Activated CD8-positive, alpha-beta memory T cell treated with anti-CD3 and anti-CD28 coated beads, Interleukin-2, amount 50 U/mL, for 24 hours (primary cell): ENCODE measurements around the gene STK32C.
"Not testable (repeated sequence)": the region's sequence is repeated elsewhere in the genome, so short reads cannot be mapped to it uniquely, and the experiment has no call there.

Source experiments
- DNase-seq: peaks from one replicate; pipeline ENCODE4 v3.0.0-alpha.2; 2020; ENCODE audit errors: extremely low read depth

The STK32C gene

GRCh38 chr10:132317477-132317876 lies 9.7 kb upstream of the STK32C start:
- DNase-seq, result not testable (repeated sequence)

GRCh38 chr10:132316133-132316532 lies 8.4 kb upstream of the STK32C start:
- DNase-seq, result no peak

GRCh38 chr10:132314881-132315280 lies 7.1 kb upstream of the STK32C start:
- DNase-seq, result not testable (repeated sequence)

- no peak for DNase-seq
Measured at GRCh38 chr10:132314336-132314735, 6.6 kb upstream of the STK32C start.

- no peak for DNase-seq
Measured at GRCh38 chr10:132313865-132314264, 6.1 kb upstream of the STK32C start.

- no peak for DNase-seq
Measured at GRCh38 chr10:132313305-132313704, 5.6 kb upstream of the STK32C start.

GRCh38 chr10:132311338-132311939 lies 3.7 kb upstream of the STK32C start:
- DNase-seq, result no peak

- DNase-seq, result no peak
Measured at GRCh38 chr10:132310701-132311337, 3.1 kb upstream of the STK32C start.

GRCh38 chr10:132309879-132310591 lies 2.3 kb upstream of the STK32C start:
- no peak for DNase-seq

GRCh38 chr10:132309471-132309865 lies 1.7 kb upstream of the STK32C start:
- no peak for DNase-seq

GRCh38 chr10:132308587-132309470 lies 1.1 kb upstream of the STK32C start:
- no peak for DNase-seq

GRCh38 chr10:132306864-132307751 lies 642 bp downstream of the STK32C start:
- no peak for DNase-seq

- DNase-seq, result no peak
Measured at GRCh38 chr10:132306343-132306685, 1.4 kb downstream of the STK32C start.

GRCh38 chr10:132305654-132306342 lies 2.0 kb downstream of the STK32C start:
- no peak for DNase-seq

GRCh38 chr10:132304756-132305509 lies 2.8 kb downstream of the STK32C start:
- no peak for DNase-seq

- no peak for DNase-seq
Measured at GRCh38 chr10:132303361-132304115, 4.2 kb downstream of the STK32C start.

- DNase-seq, result no peak
Measured at GRCh38 chr10:132302421-132303310, 5.1 kb downstream of the STK32C start.
